ENCODE measurements around the gene SMARCB1.

The SMARCB1 gene

DNA sequence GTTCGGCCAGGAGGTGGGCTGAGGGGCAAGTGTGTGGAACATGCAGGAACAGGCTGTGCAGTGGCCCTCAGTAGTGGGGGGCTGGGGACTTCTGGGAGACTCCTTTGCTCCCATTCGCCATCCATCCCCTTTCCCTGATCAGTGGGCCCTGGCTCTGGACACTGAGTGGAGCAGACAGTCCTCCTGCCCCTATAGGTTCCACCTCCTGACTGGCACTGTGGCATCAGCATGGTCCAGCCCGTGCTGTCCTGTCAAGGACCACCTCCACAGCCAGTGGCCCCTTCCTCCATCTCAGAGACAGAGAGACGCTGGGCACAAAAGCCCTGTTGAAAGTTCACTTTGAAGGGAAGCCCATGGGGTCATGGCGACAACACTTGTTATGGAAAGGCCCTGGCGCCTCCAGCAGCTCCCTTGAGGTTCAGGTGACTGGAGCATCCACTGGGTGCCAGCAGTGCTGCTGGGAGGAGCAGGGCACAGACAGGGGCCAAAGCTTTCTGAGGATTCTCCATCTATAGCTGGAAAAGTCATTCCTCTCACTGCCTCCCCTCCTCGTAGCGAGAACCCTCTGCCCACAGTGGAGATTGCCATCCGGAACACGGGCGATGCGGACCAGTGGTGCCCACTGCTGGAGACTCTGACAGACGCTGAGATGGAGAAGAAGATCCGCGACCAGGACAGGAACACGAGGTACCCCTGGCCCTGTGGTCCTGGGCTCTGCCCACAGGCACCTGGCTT, 46.4 kb downstream of the SMARCB1 start:
- DNase-seq, result no peak

DNA sequence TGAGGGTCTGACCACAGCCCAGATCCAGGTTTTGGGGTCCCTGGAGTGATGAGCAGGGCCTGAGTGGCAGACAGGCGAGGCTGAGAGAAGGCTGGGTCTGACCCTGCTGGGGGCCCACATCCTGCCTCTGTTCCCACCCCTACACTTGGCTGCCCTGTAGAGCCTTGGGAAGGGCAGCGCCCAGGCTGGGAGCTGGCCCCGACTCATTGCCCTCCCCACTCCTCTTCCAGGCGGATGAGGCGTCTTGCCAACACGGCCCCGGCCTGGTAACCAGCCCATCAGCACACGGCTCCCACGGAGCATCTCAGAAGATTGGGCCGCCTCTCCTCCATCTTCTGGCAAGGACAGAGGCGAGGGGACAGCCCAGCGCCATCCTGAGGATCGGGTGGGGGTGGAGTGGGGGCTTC, 47.1 kb downstream of the SMARCB1 start:
- DNase-seq, result no peak

DNA sequence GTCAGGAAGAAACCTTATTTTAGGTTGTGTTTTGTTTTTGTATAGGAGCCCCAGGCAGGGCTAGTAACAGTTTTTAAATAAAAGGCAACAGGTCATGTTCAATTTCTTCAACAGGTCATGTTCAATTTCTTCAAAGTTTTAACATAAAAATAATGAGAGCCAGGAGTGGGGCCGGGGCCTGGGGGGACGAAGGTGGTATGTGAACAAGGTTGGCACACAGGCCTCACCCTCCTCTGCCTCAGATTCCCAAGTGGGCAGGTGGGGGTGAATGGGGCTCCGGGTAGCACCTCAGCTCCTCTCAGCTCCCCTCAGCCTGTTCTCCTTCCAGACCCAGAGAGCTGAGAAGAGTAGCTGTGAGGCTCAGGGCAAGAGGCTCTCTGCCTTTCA, 47.6 kb downstream of the SMARCB1 start:
- no peak for DNase-seq

DNA sequence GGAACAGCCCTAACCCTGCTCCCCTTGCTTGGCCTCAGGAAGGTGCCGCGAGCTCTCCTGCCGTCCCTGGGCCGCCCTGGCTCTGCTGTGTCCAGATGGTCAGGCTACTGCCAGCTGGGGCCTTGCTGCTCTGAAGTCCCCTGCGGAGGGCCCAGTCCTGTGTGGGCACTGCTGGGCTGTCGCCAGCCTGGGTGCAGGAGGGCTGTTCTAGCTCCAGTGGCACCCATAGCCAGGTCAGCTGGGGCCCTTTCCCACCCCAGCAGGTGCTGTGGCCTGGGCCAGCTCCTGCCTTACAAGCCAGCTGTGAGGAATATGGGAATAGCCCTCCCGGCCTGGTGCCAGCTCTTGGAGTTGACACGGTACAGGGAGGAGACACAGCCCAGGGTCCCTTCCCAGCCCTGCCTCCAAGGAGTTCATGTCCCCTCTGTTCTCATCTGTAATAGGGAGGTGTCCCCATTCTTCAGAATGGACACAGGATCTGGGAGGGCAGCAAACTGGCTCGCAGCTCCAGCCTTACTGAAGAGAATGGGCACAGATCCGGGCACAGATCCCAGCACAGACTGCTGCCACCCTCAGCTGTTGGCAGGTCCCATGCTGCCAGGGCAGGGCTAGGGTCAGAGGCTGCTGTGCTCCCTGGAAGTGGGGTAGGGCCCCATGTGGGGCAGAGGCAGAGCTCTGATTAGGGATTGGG, 48.2 kb downstream of the SMARCB1 start:
- DNase-seq, result no peak

DNA sequence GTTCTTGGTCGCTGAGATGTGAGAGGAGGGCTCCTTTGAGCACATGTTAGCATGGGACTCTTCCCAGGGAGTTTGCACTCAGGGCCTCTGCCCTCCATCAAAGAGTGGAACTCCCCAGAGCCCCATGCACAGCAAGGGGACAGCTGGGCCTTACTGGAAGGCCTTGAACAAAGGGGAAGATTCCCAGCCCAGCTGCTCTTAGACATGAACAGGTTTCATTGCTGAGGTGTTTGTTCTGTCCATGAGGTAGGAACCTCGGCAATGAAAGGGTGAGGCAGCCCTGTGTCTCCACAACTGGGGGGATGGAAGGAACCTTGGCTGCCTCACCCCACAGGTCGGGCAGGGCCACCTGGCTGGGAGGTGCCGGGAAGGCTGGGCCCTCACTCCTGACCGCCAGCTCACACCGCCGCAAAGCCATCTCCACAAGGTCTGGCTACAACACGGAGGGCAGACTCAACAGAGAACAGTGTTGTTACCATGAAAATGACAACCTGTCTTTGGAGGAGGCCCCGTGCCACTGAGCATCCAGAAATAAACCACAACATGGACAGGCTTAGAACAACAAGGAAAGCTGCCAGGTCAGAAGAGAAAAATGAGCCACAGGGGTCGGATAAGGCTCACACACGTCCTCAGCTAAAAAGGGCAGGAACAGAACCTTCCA, 48.8 kb downstream of the SMARCB1 start:
- no peak for DNase-seq

DNA sequence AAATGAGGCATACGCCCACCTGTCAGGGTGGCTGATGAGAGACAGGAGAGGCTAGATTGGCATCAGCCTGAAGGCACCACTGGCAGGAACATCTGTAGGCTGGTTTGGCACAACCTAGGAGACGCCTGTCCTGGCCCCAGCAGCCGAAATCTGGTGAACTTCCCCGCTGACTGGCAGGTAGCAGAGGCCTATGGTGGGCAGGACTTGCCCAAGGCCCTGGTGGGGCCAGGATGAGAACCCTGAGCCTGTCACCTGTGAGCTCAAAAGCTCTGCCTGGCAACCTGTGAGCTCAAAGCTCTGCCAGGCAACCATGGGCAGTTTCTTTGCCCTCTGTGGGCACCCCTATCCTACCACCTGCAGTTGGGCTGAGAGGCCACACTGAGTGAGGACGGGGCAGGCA, 49.5 kb downstream of the SMARCB1 start:
- no peak for DNase-seq

DNA sequence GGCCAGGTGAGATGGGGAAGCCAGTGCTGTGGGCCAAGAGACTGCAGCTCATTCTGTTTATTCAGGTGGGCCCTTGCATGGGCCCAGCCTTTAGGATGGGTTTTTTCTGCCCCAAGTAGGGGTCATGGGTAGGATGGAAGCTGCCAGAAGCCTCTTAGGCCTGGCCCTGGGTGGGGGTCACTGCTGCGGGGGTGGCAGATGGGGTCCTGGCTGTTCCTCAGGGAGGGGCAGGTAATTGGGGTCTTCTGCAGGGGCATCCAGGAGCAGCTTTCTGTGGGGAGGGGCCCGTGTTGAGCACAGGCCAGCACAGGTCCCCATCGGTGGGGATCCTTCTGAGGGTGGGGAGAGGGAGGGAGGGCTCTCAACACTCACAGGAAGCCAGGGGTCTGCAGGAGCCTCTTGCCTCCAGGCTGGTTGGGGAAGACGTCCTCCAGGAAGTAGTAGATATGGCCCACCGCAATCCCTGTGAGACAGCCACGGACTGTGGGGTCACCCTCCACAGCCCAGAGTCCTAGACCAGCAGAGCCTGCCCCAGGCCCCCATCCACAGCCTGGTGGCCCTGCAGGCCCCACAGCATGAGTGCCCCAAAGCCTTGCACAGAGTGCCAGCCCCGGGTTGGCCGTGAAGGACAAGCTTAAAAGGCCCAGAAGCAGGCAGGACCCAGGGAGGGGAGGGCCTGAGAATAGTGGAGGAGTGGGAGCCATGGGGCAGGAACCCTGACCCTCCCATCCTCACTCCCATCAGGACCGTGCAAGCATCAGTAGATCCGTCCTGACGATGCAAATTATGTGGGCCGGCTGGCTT, 50.1 kb downstream of the SMARCB1 start:
- no peak for DNase-seq

DNA sequence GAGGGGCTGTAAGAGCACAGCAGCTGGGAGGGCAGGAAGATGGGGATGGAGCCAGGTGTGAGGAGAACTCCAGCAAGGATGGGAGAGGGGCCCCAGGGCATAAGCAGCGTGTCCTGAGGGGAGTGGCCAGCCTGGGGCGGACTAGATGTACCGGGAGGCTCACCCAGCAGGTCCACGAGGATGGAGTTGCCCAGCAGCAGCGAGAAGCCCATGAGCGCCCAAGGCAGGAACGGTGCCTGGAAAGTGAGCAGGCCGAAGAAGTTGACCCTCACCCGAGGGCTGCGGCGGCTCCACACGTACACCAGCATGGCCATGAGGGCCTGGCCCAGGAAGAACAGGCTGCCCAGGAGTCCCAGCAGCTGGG, 50.7 kb downstream of the SMARCB1 start:
- DNase-seq, result no peak

DNA sequence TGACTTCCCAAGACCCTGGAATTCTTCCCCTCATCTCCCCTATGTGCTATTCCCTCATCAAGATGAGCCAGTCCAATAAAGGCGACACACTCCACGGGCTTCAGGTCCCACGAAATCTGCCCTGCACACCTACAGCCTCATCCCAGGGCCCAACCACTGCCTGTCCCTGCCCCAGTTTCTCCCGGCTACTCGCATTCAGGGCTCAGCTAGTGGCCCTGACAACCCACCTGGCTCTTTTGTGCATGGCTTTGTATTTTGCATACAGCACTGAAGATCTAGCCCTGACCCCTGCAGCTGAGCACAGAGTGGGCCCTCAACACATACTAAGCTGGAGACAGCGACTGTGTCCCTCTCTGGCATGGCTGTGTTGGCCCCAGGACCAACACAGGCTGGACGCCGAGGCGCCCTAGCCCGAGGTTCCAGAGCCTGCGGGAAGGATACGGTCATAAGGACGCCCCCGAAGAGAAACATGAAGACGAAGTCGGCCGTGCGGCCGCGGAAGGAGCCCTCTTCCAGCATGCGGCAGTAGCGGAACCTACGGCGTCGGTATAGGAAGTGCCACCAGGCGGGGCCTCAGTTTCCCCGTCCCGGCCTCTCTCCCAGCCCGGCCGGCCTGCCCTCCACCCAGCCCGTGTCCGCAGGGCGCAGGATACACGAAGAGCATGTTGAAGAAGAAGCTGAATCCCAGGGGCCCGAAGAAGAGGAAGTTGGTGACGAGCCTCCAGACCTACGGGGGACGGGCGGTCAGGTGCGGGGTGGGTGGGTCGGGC, 51.3 kb downstream of the SMARCB1 start:
- no peak for DNase-seq

DNA sequence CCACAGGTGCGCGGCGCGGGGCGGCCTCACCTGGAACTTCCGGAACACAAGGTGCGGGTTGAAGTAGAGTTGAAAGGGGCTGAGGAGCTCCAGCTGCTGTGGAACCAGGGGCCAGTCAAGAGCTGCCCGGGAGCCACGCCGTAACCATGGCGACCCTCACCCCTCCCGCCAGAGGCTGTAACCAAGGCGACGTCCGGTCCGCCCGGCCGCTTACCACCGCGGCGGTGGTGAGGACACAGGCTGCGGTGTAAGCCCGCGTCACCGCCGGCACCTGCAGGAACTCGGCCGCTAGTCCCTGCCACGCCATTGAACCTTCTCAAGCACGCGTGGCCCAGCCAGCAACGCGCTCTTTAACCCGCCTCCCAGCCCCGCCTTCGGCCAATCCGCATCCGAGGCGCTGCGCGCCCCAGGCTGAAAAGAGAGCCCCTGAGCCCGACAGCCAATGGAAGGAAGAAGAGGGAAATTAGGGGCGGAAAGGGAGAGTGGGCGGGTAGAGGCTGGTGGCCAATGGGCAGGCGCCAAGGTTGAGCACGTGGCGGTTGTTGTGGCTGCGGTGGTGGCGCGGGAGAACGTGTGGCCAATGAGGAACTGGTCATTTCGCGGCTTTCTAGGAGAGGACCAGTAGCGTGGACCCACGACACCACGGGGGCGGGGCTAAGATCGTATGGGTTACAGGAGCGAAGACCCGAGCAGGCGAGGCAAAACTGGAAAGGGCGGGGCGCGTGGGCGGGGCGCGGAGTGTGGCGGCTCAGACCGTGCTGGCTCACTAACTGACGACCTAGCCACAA, 52.1 kb downstream of the SMARCB1 start, which contains the start of gene DERL3:
DERL3 (minus strand) TSS at position 326 of the 788 bp plus-strand sequence; CDS start at position 307, 19 bp downstream.
- DNase-seq, result peak; percentile 64

DNA sequence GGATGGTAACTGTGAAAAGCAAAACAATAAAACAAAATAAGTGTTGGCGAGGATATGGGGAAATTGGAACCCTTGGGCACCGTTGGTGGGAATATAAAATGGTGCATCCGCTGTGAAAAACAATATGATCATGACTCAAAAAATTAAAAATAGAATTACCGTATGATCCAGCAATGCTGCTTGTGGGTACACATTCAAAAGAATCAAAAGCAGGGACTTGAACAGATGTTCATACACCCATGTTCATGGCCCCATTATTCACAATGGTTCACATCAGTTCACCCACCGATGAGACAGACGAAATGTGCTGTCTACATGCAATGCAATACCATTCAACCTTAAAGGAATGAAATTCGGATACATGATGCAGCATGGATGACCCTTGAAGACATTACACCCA, 53.3 kb downstream of the SMARCB1 start:
- no peak for DNase-seq

DNA sequence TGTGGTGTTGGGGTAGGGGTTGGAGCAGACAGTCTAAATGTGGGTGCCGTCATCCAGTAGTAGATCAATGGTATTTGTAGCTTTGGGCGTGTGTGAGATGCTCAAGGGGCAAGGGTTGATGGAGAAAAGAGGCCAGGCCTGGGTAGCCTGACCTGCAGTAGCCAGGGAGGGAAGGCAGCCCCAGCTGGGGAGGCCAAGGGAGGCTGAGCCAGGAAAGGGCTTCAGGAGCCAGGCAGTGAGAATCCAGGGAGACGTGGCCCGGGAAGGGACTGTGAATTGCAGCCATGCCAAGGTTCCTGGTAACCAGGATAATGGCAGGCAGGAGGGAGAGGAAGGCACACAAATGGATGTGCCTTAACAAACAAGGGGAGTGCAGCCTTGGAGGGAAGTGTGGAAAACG, 54.5 kb downstream of the SMARCB1 start:
- DNase-seq, result no peak

DNA sequence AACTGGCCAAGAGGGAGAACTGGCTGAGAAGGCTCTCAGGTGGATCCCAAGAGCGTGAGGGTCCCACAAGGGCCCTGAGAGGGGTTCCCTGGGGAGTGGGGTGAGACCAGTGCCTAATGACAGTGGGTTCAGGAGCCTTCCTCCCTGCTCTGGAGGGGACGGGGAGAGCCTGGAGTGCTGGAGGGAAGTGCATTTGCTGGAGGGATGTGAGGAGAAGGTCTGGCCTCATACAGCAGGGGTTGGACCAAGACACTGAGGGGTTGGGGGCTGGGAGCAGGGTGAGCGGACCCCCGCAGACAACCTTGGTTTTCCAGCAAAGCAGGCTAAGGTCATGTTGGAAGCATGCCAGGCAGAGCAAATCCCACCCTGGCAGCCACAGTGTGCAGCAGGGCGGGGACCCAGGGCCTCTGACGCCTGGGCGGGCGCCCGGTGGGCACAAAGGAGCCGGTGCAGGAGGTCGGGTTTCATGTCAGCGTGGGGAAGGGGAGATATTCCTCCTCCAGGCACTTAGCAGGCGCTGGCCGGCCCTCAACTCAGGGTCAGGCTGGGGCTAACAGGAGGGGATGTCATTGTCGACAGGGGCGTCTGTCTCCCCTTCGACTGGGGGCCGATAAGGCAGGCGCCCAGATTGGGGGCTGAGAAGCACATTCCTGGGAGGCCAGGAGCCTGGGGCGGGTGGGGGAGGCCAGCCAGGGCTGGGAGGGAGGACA, 55.1 kb downstream of the SMARCB1 start:
- no peak for DNase-seq

DNA sequence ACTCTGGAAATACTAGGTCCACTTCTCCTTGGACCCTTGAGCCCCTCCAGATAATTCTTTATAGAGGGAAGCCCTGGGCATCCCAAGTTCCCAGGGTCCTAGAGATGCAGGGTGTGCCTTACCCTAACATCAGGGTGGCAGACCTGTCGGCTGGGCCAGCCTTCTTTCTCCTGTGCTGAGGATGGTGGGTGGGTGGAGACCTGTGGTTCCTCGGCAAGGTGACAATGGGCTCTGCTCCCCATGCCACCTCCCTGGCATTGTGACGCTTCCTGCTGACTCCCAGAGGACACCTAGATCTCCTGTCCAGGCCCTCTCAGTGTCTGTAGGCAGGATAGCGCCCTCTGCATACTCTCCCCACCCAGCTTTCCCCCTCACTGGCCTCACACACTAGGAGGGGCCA, 55.8 kb downstream of the SMARCB1 start:
- no peak for DNase-seq

DNA sequence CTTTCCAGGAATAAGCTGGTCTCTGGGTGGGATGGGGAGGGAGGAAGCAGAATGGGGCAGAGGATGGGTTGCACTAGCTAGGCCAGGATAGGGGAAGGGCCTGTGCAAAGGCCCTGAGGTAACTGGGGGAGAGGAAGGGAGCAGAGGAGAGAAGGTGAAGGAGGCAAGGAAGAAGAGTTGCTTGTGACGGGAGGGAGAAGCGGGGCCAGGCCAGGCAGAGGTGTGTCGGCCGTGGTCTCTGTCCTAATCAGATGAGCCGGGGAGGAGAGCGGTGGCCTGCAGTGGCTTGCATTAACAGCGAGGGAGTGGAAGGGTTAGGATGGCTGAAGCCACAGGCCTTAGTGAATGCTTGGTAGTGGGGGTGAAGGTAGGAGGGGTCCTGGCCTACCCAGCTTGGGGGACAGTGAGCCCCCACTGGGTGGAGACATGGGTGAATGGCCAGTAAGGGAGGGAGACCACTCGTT, 58.0 kb downstream of the SMARCB1 start:
- DNase-seq, result no peak

DNA sequence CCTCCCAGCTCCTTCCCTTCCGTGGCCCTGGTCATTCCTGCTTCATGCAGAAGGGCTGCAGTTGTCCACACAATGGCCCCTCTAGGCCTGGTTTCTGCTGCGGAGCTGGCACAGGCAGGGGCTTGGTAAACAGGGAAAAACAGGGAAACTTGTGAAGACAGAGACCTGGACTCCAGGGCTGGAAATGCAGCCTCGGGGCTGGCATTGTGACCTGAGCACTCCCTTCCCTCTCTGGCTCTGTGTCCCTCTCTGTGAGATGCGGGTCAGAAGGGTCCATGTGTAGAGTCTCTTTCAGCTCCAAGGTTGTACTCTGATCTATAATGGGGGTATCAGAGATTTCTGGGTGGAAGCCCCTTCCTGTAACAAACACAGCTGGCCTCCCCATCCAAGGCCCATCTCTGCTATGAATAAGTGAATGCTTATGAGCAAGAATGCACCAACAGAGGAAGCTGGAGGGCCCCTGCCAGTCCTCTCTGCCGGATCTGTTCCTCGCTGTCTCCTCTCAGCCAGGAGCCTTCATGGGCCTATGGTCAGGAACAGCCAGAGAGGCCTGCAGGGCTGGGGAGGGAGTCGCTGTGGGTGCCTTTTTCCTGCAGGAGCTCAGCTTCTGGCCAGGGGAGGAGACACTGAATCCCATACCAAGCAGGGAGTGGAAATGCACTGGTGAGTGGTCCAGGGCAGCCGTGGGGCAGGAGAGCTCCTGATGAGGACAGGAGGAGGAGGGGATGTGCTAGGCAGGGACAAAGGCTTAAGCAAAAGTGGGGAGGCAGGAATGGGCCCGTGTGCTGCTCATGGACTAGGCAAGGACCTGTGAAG, 58.7 kb downstream of the SMARCB1 start:
- no peak for DNase-seq

DNA sequence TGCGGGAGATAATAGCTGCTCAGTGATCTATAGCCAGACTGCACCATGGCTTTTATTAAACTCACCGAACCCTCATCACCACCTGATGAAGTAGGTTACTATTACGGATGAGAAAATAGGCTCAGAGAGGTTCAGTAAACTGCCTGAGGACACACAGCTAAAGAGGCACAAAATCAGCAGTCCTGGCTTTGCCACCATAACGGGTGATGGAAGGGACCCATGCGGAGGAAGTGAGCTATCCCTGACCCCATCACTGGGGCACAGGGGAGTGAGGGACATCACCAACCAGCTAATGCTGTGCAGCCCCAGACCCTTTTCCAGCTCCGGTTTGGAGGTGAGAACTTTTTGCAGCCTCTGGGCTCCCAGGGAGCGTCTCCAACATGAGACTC, 59.3 kb downstream of the SMARCB1 start:
- no peak for DNase-seq

DNA sequence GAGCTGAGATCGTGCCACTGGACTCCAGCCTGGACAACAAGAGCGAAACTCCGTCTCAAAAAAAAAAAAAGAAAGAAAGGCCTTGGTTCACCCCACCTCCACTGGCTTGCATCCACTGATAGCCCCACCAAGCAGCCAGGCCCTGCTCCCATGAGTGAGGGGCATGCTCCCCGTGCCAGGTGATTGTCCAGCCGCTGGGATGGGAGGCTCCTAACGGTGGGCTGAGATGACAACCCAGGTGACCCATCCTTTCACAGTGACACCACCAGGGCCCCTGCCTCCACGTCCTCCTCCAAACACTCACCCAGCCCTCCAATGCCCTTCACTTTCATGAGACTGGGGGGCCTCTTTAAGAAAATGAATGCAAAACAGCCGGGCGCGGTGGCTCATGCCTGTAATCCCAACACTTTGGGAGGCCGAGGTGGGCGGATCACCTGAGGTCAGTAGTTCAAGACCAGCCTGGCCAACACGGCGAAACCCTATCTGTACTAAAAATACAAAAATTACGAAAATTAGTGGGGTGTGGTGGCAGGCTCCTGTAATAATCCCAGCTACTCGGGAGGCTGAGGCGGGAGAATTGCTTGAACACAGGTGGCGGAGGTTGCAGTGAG, 60.6 kb downstream of the SMARCB1 start:
- no peak for DNase-seq

Measured in NCI-H1694 (cell line).